GM12892 (cell line): ENCODE data around the gene SLC51A.

Experiments
- POLR2A ChIP-seq: IDR thresholded peaks from 2 replicates; pipeline ENCODE4 v1.6.1; 2011; ENCODE audit warnings: low read depth, low read length, control low read depth
- POLR2AphosphoS5 ChIP-seq: IDR thresholded peaks from 2 replicates; pipeline ENCODE4 v1.6.1; 2011; ENCODE audit warnings: low read depth, low read length, control low read depth

DNA sequence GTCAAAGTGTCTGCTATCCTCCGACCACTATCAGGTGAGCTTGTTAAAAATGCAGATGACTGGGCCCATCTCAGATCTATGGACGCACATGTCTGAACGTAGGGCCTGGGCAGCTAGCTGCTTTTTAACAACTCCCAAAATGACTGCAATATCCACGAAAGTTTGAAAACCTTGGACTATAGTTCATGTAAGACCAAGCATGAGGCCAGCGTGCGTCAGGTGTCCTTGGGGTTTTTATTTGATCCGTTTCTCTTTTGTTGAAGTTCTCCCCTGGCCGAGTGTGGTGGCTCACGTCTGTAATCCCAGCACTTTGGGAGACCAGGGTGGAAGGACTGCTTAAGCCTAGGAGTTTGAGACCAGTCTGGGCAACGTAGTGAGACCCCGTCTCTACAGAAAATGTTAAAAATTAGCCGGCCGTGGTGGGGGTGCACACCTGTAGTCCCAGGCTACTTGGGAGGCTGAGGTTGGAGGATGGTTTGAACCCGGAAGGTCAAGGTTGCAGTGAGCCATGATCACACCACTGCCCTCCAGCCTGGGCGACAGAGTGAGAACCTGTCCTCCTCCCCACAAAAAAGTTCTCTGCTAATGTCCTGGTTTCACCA is 9.5 kb downstream of the SLC51A start:
- TF ChIP-seq POLR2AphosphoS5 (no peak), POLR2A (no peak)
